ENCODE results near the gene HACL1.

HACL1 gene

DNA sequence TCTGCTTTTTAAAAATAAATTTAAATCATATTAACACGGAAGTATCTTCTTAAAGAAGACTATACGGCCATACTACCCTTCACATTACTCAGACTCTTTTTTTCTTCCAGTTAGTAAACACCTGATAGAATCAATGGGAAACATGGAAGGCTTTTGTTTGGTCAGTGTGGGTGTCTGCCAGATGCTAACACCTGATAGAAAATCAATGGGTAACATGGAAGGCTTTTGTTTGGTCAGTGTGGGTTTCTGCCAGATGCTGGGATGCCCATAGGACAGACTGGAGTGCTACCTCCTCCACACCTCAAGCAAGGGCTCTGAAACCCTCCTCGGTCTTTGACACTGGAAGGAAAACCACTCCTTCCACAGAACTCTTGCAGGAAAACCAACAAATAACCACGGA is 29.2 kb downstream of the HACL1 start:
- TF ChIP-seq, protein P1, sequence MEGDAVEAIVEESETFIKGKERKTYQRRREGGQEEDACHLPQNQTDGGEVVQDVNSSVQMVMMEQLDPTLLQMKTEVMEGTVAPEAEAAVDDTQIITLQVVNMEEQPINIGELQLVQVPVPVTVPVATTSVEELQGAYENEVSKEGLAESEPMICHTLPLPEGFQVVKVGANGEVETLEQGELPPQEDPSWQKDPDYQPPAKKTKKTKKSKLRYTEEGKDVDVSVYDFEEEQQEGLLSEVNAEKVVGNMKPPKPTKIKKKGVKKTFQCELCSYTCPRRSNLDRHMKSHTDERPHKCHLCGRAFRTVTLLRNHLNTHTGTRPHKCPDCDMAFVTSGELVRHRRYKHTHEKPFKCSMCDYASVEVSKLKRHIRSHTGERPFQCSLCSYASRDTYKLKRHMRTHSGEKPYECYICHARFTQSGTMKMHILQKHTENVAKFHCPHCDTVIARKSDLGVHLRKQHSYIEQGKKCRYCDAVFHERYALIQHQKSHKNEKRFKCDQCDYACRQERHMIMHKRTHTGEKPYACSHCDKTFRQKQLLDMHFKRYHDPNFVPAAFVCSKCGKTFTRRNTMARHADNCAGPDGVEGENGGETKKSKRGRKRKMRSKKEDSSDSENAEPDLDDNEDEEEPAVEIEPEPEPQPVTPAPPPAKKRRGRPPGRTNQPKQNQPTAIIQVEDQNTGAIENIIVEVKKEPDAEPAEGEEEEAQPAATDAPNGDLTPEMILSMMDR (IDR thresholded peaks at IDR 0.05; ENCODE audit: insufficient read depth, low read length, poor library complexity, severe bottlenecking): no peak
- H3K36me3 ChIP-seq (ENCODE audit: control insufficient read depth, insufficient read depth, low read length): peaks cover 8% of the 10 kb centered on the region

DNA sequence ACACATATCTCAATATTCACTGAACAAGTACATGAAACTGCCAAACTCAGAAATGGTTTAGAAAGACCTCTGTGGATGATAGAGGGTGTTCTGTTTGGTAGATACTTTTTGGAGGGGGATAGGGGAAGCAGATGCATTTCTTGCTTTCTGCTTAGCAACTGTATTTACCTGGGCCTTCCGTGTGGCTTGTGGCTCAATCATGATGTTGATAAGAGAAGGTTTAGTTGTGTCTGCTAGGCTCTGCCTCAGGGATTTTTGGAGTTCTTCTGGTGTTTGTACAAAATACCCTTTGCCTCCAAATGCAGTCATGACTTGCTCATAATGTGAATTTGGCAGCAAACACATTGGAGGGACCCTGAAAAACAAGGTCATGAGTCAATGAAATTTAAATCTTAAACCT is 38.2 kb downstream of the HACL1 start:
- TF ChIP-seq, protein P1 (IDR thresholded peaks at IDR 0.05; ENCODE audit: insufficient read depth, low read length, poor library complexity, severe bottlenecking): no peak
- H3K36me3 ChIP-seq (ENCODE audit: control insufficient read depth, insufficient read depth, low read length): peaks cover 5% of the 10 kb centered on the region
- DNase-seq (ENCODE audit: extremely low read depth, insufficient read length): no peak

More for the DNA sequence above, 29.2 kb downstream of the HACL1 start:
- H3K4me3 ChIP-seq (replicated peaks; ENCODE audit: low read depth, low read length): no peak overlapping the region
- no peaks in the 10 kb centered on the region for H3K27me3 ChIP-seq (replicated peaks; ENCODE audit: control insufficient read depth, insufficient read depth, low read length)
- DNase-seq (ENCODE audit: extremely low read depth, insufficient read length): no peak

DNA sequence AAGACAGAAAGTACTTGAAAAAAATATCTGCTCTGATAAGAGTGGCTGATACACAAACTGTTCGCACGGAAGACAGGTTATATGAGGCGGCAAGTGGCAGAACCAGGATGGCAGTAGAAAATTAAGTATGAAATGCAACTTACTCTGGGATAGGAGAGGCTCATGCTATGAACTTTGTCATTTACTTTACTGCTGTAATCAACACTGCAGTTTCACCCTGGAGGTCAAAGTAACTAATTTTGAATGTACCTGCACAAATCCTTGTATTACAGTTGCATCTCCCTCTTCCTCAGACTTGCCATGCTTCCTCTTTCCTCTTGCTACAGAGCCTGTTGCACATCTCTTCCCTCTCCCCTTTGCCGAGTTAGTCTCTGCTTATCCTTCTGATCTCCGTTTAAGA is 38.8 kb downstream of the HACL1 start:
- DNase-seq (ENCODE audit: extremely low read depth, insufficient read length): no peak
- TF ChIP-seq, protein P1 (IDR thresholded peaks at IDR 0.05; ENCODE audit: insufficient read depth, low read length, poor library complexity, severe bottlenecking): no peak
- Histone ChIP-seq H3K27me3 (replicated peaks; ENCODE audit: control insufficient read depth, insufficient read depth, low read length) (no peaks in the 10 kb centered on the region), H3K4me3 (replicated peaks; ENCODE audit: low read depth, low read length) (no peak overlapping the region), H3K36me3 (ENCODE audit: control insufficient read depth, insufficient read depth, low read length) (peaks cover 4% of the 10 kb centered on the region)

More for the DNA sequence above, 38.2 kb downstream of the HACL1 start:
- Histone ChIP-seq H3K4me3 (replicated peaks; ENCODE audit: low read depth, low read length) (no peak overlapping the region), H3K27me3 (replicated peaks; ENCODE audit: control insufficient read depth, insufficient read depth, low read length) (no peaks in the 10 kb centered on the region)

DNA sequence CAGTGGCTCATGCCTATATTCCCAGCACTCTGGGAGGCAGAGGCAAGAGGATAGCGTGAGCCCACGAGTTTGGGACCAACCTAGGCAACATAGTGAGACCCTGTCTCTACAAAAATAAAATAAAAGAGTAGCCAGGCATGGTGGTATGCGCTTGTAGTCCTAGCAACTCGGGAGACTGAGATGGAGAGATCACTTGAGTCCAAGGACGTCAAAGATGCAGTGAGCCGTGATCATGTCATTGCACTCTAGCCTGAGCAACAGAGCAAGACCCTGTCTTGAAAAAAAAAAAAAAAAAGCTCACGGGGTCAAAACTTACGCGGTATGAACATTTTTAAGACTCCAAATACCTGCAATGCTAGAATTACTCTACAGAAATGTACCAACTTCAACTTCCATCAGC is 42.8 kb downstream of the HACL1 start:
- Histone ChIP-seq H3K27me3 (replicated peaks; ENCODE audit: control insufficient read depth, insufficient read depth, low read length) (no peaks in the 10 kb centered on the region), H3K4me3 (replicated peaks; ENCODE audit: low read depth, low read length) (no peak overlapping the region), H3K36me3 (ENCODE audit: control insufficient read depth, insufficient read depth, low read length) (peaks cover 2% of the 10 kb centered on the region)
- TF ChIP-seq, protein P1 (IDR thresholded peaks at IDR 0.05; ENCODE audit: insufficient read depth, low read length, poor library complexity, severe bottlenecking): no peak
- DNase-seq (ENCODE audit: extremely low read depth, insufficient read length): no peak

DNA sequence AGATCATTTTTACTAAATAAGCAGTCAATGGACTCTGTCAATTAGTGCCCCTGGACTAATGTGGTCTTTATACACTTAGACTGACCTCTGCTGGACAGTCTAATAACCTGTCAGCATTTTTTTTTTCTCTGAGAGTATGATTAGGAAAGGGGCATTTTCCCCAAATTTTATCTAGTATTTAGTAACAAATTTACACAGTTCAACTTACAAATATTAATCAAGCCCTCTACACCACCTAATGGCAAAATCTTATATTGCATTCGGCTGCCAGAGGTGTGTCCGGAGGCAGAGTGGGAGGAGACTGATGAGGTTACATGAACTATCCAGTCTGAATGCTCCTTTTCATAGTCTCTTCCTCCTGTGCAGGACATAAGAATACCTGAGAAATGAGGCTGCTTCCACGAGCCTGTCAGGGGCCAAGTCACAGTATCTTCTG is 43.8 kb downstream of the HACL1 start:
- DNase-seq (ENCODE audit: extremely low read depth, insufficient read length): peak; percentile 63
- H3K4me3 ChIP-seq (replicated peaks; ENCODE audit: low read depth, low read length): no peak overlapping the region
- H3K27me3 ChIP-seq (replicated peaks; ENCODE audit: control insufficient read depth, insufficient read depth, low read length): no peaks in the 10 kb centered on the region
- no peaks in the 10 kb centered on the region; the same call in none of the 2 replicates for H3K36me3 ChIP-seq (ENCODE audit: control insufficient read depth, insufficient read depth, low read length)
- TF ChIP-seq, protein P1 (IDR thresholded peaks at IDR 0.05; ENCODE audit: insufficient read depth, low read length, poor library complexity, severe bottlenecking): peak; percentile 34

DNA sequence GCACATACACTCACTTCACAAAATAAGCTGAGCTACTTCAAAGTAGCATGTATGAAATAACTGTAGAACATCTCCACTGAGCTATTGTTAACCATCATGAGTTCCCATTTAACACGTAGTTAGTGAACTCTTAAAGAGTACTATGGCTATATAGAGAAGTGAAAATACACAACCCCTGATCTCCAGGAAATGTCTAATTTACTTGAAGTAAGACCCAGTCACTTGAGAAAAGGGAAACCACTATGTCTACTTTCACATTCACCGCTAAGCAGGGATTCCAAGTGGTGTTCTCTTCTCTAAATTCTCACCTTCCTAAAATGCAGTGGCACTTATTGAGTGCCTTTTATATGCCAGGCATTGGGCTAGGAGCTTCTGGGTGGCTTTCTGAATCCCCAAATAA is 44.9 kb downstream of the HACL1 start:
- TF ChIP-seq, protein P1 (IDR thresholded peaks at IDR 0.05; ENCODE audit: insufficient read depth, low read length, poor library complexity, severe bottlenecking): no peak
- Histone ChIP-seq H3K36me3 (ENCODE audit: control insufficient read depth, insufficient read depth, low read length) (no peaks in the 10 kb centered on the region; the same call in 1 of the 2 replicates), H3K4me3 (replicated peaks; ENCODE audit: low read depth, low read length) (no peak overlapping the region), H3K27me3 (replicated peaks; ENCODE audit: control insufficient read depth, insufficient read depth, low read length) (no peaks in the 10 kb centered on the region)
- peak; percentile 63 for DNase-seq (ENCODE audit: extremely low read depth, insufficient read length)
